22Rv1 (cell line): ENCODE data around the gene NPIPB8.
"Not testable (repeated sequence)": the region's sequence is repeated elsewhere in the genome, so short reads cannot be mapped to it uniquely, and the experiment has no call there.

Experiments used
- ZFX ChIP-seq: fragments of 450-650 bp; IDR thresholded peaks from 2 replicates; pipeline ENCODE4 v1.6.1; 2017; ENCODE audit warnings: antibody characterized with exemption, borderline replicate concordance
- TF ChIP-seq, protein P1 (sequence below): fragments of 450-650 bp; IDR thresholded peaks from 2 replicates; pipeline ENCODE4 v1.5.1; 2017; ENCODE audit warnings: mild to moderate bottlenecking

GRCh38 chr16:28622532-28623171, 15.2 kb upstream of the NPIPB8 start:
- TF ChIP-seq, protein P1, sequence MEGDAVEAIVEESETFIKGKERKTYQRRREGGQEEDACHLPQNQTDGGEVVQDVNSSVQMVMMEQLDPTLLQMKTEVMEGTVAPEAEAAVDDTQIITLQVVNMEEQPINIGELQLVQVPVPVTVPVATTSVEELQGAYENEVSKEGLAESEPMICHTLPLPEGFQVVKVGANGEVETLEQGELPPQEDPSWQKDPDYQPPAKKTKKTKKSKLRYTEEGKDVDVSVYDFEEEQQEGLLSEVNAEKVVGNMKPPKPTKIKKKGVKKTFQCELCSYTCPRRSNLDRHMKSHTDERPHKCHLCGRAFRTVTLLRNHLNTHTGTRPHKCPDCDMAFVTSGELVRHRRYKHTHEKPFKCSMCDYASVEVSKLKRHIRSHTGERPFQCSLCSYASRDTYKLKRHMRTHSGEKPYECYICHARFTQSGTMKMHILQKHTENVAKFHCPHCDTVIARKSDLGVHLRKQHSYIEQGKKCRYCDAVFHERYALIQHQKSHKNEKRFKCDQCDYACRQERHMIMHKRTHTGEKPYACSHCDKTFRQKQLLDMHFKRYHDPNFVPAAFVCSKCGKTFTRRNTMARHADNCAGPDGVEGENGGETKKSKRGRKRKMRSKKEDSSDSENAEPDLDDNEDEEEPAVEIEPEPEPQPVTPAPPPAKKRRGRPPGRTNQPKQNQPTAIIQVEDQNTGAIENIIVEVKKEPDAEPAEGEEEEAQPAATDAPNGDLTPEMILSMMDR: not testable (repeated sequence)
- not testable (repeated sequence) for TF ChIP-seq ZFX
